ENCODE measurements around the gene DPH7. TPM values are rescaled to one million over a fixed set of nuclear protein-coding genes. Genes with fewer than 3 reads are reported as not detected.

Gene DPH7
- total RNA-seq, 2 donors from 2014 or later = 32.5 to 78.0 TPM

GRCh38 chr9:137506702-137507171 is 72.0 kb downstream of the DPH7 start:
- Mint-ChIP-seq H3K27me3 (no peaks in the 10 kb centered on the region), H3K9me3 (no peaks in the 10 kb centered on the region), H3K27ac (no peak overlapping the region), H3K4me3 (no peak overlapping the region), H3K4me1 (ENCODE audit: low read depth in 2 of 2) (peaks cover 3 to 5% of the 10 kb centered on the region in 2 donors), H3K36me3 (no peaks in the 10 kb centered on the region)
- ATAC-seq = no peak
- DNase-seq (ENCODE audit: low spot score) = no peak

- no peaks in the 10 kb centered on the region for H3K36me3 Mint-ChIP-seq
- H3K27ac Mint-ChIP-seq = no peak overlapping the region
- peaks cover 3 to 5% of the 10 kb centered on the region in 2 donors for H3K4me1 Mint-ChIP-seq (ENCODE audit: low read depth in 2 of 2)
- no peaks in the 10 kb centered on the region for H3K27me3 Mint-ChIP-seq
- no peak overlapping the region for H3K4me3 Mint-ChIP-seq
- ATAC-seq = no peak
- no peak for DNase-seq (ENCODE audit: low spot score)
- no peaks in the 10 kb centered on the region for H3K9me3 Mint-ChIP-seq
Measured at GRCh38 chr9:137506274-137506673, 72.5 kb downstream of the DPH7 start.

GRCh38 chr9:137505421-137506140 is 73.1 kb downstream of the DPH7 start:
- H3K36me3 Mint-ChIP-seq = no peaks in the 10 kb centered on the region
- H3K4me3 Mint-ChIP-seq = no peak overlapping the region
- peaks cover 3 to 5% of the 10 kb centered on the region in 2 donors for H3K4me1 Mint-ChIP-seq (ENCODE audit: low read depth in 2 of 2)
- no peaks in the 10 kb centered on the region for H3K27me3 Mint-ChIP-seq
- H3K27ac Mint-ChIP-seq = no peak overlapping the region
- DNase-seq (ENCODE audit: low spot score) (no peak), ATAC-seq (no peak)
- no peaks in the 10 kb centered on the region for H3K9me3 Mint-ChIP-seq

Other genes with a start within 250 kb of the DPH7 start
- 1 to 10 TPM; 7.6 to 7.9 TPM for gene EXD3, start 155.8 kb downstream of the DPH7 start, total RNA-seq
- gene NOXA1, start 155.5 kb downstream of the DPH7 start, total RNA-seq = under 1 TPM; 0.33 to 0.62 TPM
- not detected for gene ENTPD8, start 137.6 kb downstream of the DPH7 start, total RNA-seq
- gene NSMF, start 119.6 kb downstream of the DPH7 start, total RNA-seq = 10 to 100 TPM; 17.1 to 36.4 TPM
- gene PNPLA7, start 28.5 kb downstream of the DPH7 start, total RNA-seq = 1 to 10 TPM; 1.2 to 7.1 TPM
- 10 to 100 TPM; 35.9 to 48.6 TPM for gene MRPL41, start 27.0 kb downstream of the DPH7 start, total RNA-seq
- 10 to 100 TPM; 31.5 to 96.1 TPM for gene ZMYND19, start 11.6 kb upstream of the DPH7 start, total RNA-seq
- 10 to 100 TPM; 56.6 to 64.7 TPM for gene ARRDC1, start 26.8 kb upstream of the DPH7 start, total RNA-seq
- 100 to 1,000 TPM in 1 of 2 donors, 10 to 100 TPM in 1; 93.1 to 184 TPM for gene EHMT1, start 40.1 kb upstream of the DPH7 start, total RNA-seq

Measured in natural killer cell treated with Interleukin-12 subunit alpha and Interleukin-12 subunit beta and Interleukin-15 and Interleukin-18, amount 100 ng/mL, for 72 hours (primary cell).